ENCODE data around the gene MYEOV.

- TF ChIP-seq CTCF (IDR thresholded peaks at IDR 0.05) = no peak
- no peak for TF ChIP-seq POLR2A (IDR thresholded peaks at IDR 0.05)
- TF ChIP-seq EP300 (IDR thresholded peaks at IDR 0.05) = no peak
These were observed 20.6 kb downstream of the MYEOV start for GRCh38 chr11:69314555-69314954.
